HG02885 (cell line): ENCODE results near the gene DNAI2.

Experiments
- ATAC-seq: cut with Tn5 transposase; IDR thresholded peaks from one replicate; pipeline ENCODE4 v1.9.1; 2021; ENCODE audit warnings: mild to moderate bottlenecking; ENCODE audit not compliant: unreplicated experiment, poor library complexity

The DNAI2 gene

GRCh38 chr17:74274060-74274708 is at the start of gene DNAI2:
Gene DNAI2, plus strand, starts transcription at chr17:74274234. Its CDS starts 7,584 bp downstream, at chr17:74281818.
- ATAC-seq = no peak

- ATAC-seq = no peak
These were observed 48.9 kb upstream of the DNAI2 start for GRCh38 chr17:74224959-74225725.

GRCh38 chr17:74226252-74226651 is 47.8 kb upstream of the DNAI2 start:
- no peak for ATAC-seq

- no peak for ATAC-seq
These were observed 46.6 kb upstream of the DNAI2 start for GRCh38 chr17:74227271-74228080.

- ATAC-seq = no peak
These were observed 45.6 kb upstream of the DNAI2 start for GRCh38 chr17:74228306-74228978.

- no peak for ATAC-seq
These were observed 43.1 kb upstream of the DNAI2 start for GRCh38 chr17:74230896-74231295.

GRCh38 chr17:74231928-74232907 is 41.8 kb upstream of the DNAI2 start:
- no peak for ATAC-seq

- no peak for ATAC-seq
These were observed 40.1 kb upstream of the DNAI2 start for GRCh38 chr17:74233937-74234336.

GRCh38 chr17:74234486-74234885 is 39.5 kb upstream of the DNAI2 start:
- no peak for ATAC-seq

- ATAC-seq = no peak
These were observed 38.9 kb upstream of the DNAI2 start for GRCh38 chr17:74235040-74235581.

GRCh38 chr17:74235911-74236371 is 38.1 kb upstream of the DNAI2 start:
- no peak for ATAC-seq

- no peak for ATAC-seq
These were observed 36.7 kb upstream of the DNAI2 start for GRCh38 chr17:74237321-74237720.

- ATAC-seq = no peak
These were observed 34.9 kb upstream of the DNAI2 start for GRCh38 chr17:74239172-74239571.

- no peak for ATAC-seq
These were observed 33.3 kb upstream of the DNAI2 start for GRCh38 chr17:74240618-74241205.

- no peak for ATAC-seq
These were observed 32.6 kb upstream of the DNAI2 start for GRCh38 chr17:74241431-74241830.

- no peak for ATAC-seq
These were observed 32.2 kb upstream of the DNAI2 start for GRCh38 chr17:74241847-74242246.

GRCh38 chr17:74243013-74243755 is 30.9 kb upstream of the DNAI2 start:
- no peak for ATAC-seq

GRCh38 chr17:74244128-74244527 is 29.9 kb upstream of the DNAI2 start:
- no peak for ATAC-seq
